HG03571 (cell line): ENCODE results near the gene HEPH.
"Not testable (repeated sequence)": the region's sequence is repeated elsewhere in the genome, so short reads cannot be mapped to it uniquely, and the experiment has no call there.

Source experiments
- ATAC-seq: cut with Tn5 transposase; IDR thresholded peaks from one replicate; pipeline ENCODE4 v1.9.1; 2021; ENCODE audit not compliant: unreplicated experiment

Gene HEPH

GRCh38 chrX:66200855-66201795, 37.1 kb downstream of the HEPH start:
- ATAC-seq = no peak

DNA sequence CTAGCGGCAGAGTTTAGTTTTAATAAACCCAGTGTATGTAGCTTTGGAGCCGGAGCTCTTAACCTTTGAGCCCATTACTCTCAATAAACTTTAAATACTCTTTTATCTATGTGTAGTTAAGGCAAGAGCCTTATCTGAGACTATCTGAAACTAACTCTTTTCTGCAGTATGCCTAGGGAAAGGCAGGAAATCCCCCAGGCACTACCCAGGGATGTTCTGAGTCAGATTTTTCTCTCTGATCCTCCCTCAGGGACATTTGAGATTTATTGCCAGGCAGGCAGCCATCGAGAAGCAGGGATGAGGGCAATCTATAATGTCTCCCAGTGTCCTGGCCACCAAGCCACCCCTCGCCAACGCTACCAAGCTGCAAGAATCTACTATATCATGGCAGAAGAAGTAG, 39.1 kb downstream of the HEPH start:
- no peak for ATAC-seq

DNA sequence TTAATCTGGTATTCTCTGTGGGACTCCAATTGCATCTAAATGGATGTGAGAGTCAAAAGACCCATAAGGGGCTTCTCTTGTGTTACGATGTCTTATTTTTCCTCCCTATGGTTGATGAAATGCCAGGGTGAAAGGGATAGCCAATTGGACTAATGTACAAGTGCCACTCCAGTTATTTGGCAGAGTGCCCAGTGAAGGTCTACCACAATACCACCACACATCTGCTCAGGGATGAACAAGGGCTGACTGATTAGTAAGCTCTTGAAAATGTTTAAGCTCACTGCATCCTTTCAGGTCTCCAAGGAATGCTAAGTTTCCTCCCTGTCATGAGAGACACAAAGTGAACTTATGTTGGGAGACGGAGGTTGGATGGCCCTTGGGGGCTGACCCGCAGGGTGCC, 57.8 kb downstream of the HEPH start:
- ATAC-seq = no peak

DNA sequence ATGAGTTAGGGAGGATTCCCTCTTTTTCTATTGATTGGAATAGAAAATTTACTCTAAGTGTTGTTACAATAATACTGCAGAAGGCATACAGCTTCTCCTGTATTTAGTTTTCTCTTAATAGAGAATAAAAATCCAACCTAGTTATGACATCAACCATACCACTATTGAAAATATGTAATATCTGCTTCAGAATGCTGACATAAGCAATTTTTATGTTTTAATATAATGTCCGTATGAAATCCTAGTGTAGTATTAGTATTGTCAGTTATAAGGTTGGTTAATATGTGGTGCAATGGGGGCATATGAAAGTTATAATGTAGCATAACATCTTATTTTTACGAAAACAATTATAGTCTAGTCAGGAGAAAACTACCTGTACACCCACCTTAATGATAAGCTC, 68.2 kb downstream of the HEPH start:
- ATAC-seq = no peak

GRCh38 chrX:66233209-66233608, 69.2 kb downstream of the HEPH start:
- no peak for ATAC-seq

DNA sequence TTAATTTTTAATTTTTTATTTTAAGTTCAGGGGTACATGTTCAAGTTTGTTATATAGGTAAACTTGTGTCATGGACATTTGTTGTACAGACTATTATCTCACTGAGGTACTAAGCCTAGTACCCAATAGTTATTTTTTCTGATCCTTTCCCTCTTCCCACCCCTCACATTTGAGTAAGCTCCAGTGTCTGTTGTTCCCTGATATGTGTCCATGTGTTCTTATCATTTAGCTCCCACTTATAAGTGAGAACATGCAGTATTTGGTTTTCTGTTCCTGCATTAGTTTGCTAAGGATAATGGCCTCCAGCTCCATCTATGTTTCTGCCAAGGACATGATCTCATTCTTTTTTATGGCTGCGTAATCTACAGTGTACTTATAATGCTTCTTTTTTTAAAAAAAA, 69.9 kb downstream of the HEPH start:
- ATAC-seq = not testable (repeated sequence)

- no peak for ATAC-seq
These were observed 91.4 kb downstream of the HEPH start for GRCh38 chrX:66255359-66255967.

DNA sequence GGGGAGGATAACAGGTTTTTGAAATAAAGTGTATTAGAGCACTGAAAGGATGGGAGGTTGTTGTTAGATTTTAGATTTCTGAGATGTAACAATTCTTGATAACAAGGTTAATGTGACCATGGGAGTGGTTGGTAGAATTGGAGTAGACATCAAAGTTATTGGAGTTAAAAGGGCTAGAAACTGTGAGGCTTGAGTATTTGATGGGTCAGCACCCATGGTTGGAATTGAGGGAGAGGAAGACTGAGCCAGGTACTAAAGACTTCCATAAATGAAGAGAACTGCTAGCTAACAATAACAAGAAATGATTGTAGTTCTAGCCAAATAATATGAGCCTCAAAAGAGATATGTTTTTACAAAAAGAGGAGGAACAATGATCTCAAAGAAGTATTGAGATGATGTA, 98.8 kb downstream of the HEPH start:
- no peak for ATAC-seq
